ENCODE measurements around the gene COMMD2. TPM values are rescaled to one million over a fixed set of nuclear protein-coding genes. Genes with fewer than 3 reads are reported as not detected.

COMMD2 gene
- polyA plus RNA-seq, 3 donors = 15.1 to 74.4 (median 73.5) TPM

DNA sequence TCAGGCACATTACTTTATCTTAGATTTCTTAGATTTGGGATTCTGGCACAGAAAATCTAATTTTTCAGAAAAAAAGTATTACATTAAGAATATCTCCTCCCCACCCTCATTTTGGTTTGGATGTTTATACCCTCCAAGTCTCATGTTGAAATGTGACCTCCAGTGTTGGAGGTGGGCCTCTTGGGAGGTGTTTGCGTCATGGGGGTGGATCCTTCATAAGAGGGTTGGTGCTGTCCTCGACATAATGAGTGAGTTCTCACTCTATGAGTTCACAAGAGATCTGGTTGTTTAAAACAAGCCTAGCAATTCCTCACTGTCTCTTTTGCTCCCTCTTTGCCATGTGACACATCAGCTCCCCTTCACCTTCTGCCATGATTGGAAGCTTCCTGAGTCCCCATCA lies 48.8 kb downstream of the COMMD2 start:
- DNase-seq = no peak
- H3K36me3 ChIP-seq (replicated peaks in 1 of 2; ENCODE audit: control insufficient read depth in 1 of 2, insufficient read depth in 2 of 2, low read length in 2 of 2) = no peaks in the 10 kb centered on the region
- no peak overlapping the region for H3K4me2 ChIP-seq (replicated peaks; ENCODE audit: extremely low read depth, low read length, poor library complexity, severe bottlenecking)
- Mint-ChIP-seq H3K4me1 (no peaks in the 10 kb centered on the region), H3K27ac (peak overlapping the region in 1 of 7 donors; percentile 68), H3K27me3 (ENCODE audit: low read depth in 3 of 3) (peaks cover 13 to 25% (median 24%) of the 10 kb centered on the region in 3 donors), H3K4me3 (no peak overlapping the region), H3K9me3 (peaks cover 10 to 17% (median 14%) of the 10 kb centered on the region in 7 donors), H3K36me3 (no peaks in the 10 kb centered on the region)
- intact Hi-C loops (cut with micrococcal nuclease) = no loop called here
- no peak overlapping the region for H2AFZ ChIP-seq (ENCODE audit: insufficient read depth, low read depth, low read length, poor library complexity, severe bottlenecking)
- H3K4me3 ChIP-seq (replicated peaks in 1 of 3; ENCODE audit: low read depth in 2 of 3, low read length in 3 of 3) = no peak overlapping the region
- no peaks in the 10 kb centered on the region for H4K20me1 ChIP-seq (ENCODE audit: insufficient read depth, low read length)
- no peaks in the 10 kb centered on the region for H3K4me1 ChIP-seq (ENCODE audit: control insufficient read depth in 1 of 2, insufficient read depth in 2 of 2, low read length in 2 of 2)
- H3K9me3 ChIP-seq (replicated peaks in 1 of 2; ENCODE audit: control insufficient read depth in 1 of 2, insufficient read depth in 1 of 2, low read length in 2 of 2) = peaks cover 6 to 9% of the 10 kb centered on the region in 2 donors
- no CpG with 5 or more reads among the region's 2 CpGs for WGBS (ENCODE audit: insufficient coverage)
- TF ChIP-seq, protein P1, sequence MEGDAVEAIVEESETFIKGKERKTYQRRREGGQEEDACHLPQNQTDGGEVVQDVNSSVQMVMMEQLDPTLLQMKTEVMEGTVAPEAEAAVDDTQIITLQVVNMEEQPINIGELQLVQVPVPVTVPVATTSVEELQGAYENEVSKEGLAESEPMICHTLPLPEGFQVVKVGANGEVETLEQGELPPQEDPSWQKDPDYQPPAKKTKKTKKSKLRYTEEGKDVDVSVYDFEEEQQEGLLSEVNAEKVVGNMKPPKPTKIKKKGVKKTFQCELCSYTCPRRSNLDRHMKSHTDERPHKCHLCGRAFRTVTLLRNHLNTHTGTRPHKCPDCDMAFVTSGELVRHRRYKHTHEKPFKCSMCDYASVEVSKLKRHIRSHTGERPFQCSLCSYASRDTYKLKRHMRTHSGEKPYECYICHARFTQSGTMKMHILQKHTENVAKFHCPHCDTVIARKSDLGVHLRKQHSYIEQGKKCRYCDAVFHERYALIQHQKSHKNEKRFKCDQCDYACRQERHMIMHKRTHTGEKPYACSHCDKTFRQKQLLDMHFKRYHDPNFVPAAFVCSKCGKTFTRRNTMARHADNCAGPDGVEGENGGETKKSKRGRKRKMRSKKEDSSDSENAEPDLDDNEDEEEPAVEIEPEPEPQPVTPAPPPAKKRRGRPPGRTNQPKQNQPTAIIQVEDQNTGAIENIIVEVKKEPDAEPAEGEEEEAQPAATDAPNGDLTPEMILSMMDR (IDR thresholded peaks at IDR 0.05) = no peak
- no peak overlapping the region for H3K9ac ChIP-seq (ENCODE audit: insufficient read depth, low read length, poor library complexity, severe bottlenecking)
- H3K27me3 ChIP-seq (ENCODE audit: control insufficient read depth in 2 of 2, insufficient read depth in 2 of 2, low read length in 2 of 2) = peaks cover 3 to 8% of the 10 kb centered on the region in 2 donors
- H3K79me2 ChIP-seq (ENCODE audit: insufficient read depth, low read length) = no peaks in the 10 kb centered on the region
- no peak overlapping the region for H3K27ac ChIP-seq (ENCODE audit: low read depth in 1 of 2, low read length in 2 of 2)

- Histone ChIP-seq H3K4me2 (replicated peaks; ENCODE audit: extremely low read depth, low read length, poor library complexity, severe bottlenecking) (no peak overlapping the region), H2AFZ (ENCODE audit: insufficient read depth, low read depth, low read length, poor library complexity, severe bottlenecking) (no peak overlapping the region), H3K9ac (ENCODE audit: insufficient read depth, low read length, poor library complexity, severe bottlenecking) (no peak overlapping the region), H3K27me3 (ENCODE audit: control insufficient read depth in 2 of 2, insufficient read depth in 2 of 2, low read length in 2 of 2) (peaks cover 3 to 8% of the 10 kb centered on the region in 2 donors), H3K4me3 (replicated peaks in 1 of 3; ENCODE audit: low read depth in 2 of 3, low read length in 3 of 3) (no peak overlapping the region), H3K27ac (ENCODE audit: low read depth in 1 of 2, low read length in 2 of 2) (no peak overlapping the region), H3K9me3 (replicated peaks in 1 of 2; ENCODE audit: control insufficient read depth in 1 of 2, insufficient read depth in 1 of 2, low read length in 2 of 2) (peaks cover 12 to 15% of the 10 kb centered on the region in 2 donors), H3K79me2 (ENCODE audit: insufficient read depth, low read length) (no peaks in the 10 kb centered on the region), H3K4me1 (ENCODE audit: control insufficient read depth in 1 of 2, insufficient read depth in 2 of 2, low read length in 2 of 2) (no peaks in the 10 kb centered on the region), H4K20me1 (ENCODE audit: insufficient read depth, low read length) (no peaks in the 10 kb centered on the region), H3K36me3 (replicated peaks in 1 of 2; ENCODE audit: control insufficient read depth in 1 of 2, insufficient read depth in 2 of 2, low read length in 2 of 2) (no peaks in the 10 kb centered on the region)
- no peak for DNase-seq
- WGBS (ENCODE audit: insufficient coverage) = 90% methylated on average over 2 of the region's 4 CpGs
- peaks cover 13 to 22% (median 20%) of the 10 kb centered on the region in 7 donors for H3K9me3 Mint-ChIP-seq
- H3K36me3 Mint-ChIP-seq = no peaks in the 10 kb centered on the region
- no peaks in the 10 kb centered on the region for H3K4me1 Mint-ChIP-seq
- H3K27me3 Mint-ChIP-seq (ENCODE audit: low read depth in 3 of 3) = peaks cover 11 to 21% (median 21%) of the 10 kb centered on the region in 3 donors
- no peak overlapping the region for H3K4me3 Mint-ChIP-seq
- H3K27ac Mint-ChIP-seq = no peak overlapping the region
- TF ChIP-seq, protein P1 (IDR thresholded peaks at IDR 0.05) = no peak
- intact Hi-C loops (cut with micrococcal nuclease) = no loop called here
Observed at GRCh38 chr3:149702691-149703441, 49.4 kb downstream of the COMMD2 start.

All from CD14-positive monocyte (primary cell).